Keratinocyte (primary cell): Measurements from ENCODE around the gene TPD52L3. TPM values are rescaled to one million over a fixed set of nuclear protein-coding genes. Genes with fewer than 3 reads are reported as not detected.

ENCODE experiments used
- DNase-seq: peaks from one replicate; pipeline ENCODE4 v3.0.0-alpha.2; 2011; ENCODE audit warnings: low read depth, missing footprints, low spot score
- FAIRE-seq: peaks from 2 replicates; lab custom pipeline; 2011; peaks lifted over from hg19 to GRCh38; lab: Jason Lieb, UNC
- H2AFZ ChIP-seq: 2 replicates; pipeline ENCODE4 v1.6.0; 2012; ENCODE audit warnings: low read length, control low read depth, inconsistent platforms; ENCODE audit not compliant: control insufficient read depth
- H3K27ac ChIP-seq: 2 replicates; pipeline ENCODE4 v1.5.1; 2011; ENCODE audit warnings: low read length; ENCODE audit not compliant: control insufficient read depth, insufficient read depth
- H3K27me3 ChIP-seq: 3 replicates; pipeline ENCODE4 v1.6.0; 2011; ENCODE audit warnings: low read length; ENCODE audit not compliant: control insufficient read depth, insufficient read depth; ENCODE audit errors: extremely low read depth
- H3K36me3 ChIP-seq, 2 experiments: 2 replicates in 1 of 2; 3 replicates in 1 of 2; pipeline ENCODE4 v1.5.1; 2011; ENCODE audit warnings: low read length in 2 of 2, mild to moderate bottlenecking in 1 of 2; ENCODE audit not compliant: control insufficient read depth in 2 of 2, insufficient read depth in 2 of 2; ENCODE audit errors: extremely low read depth in 1 of 2
- H3K4me1 ChIP-seq: 3 replicates; pipeline ENCODE4 v1.5.1; 2011; ENCODE audit warnings: low read length; ENCODE audit not compliant: control insufficient read depth, insufficient read depth; ENCODE audit errors: extremely low read depth
- H3K4me2 ChIP-seq: 3 replicates; pipeline ENCODE4 v1.6.0; 2011; ENCODE audit warnings: low read depth, low read length; ENCODE audit not compliant: control insufficient read depth, insufficient read depth; ENCODE audit errors: extremely low read depth
- H3K4me3 ChIP-seq, 3 experiments: fragments of 200-600 bp in 1 of 3; sonication (generic) in 1 of 3; 2 replicates in 2 of 3; 3 replicates in 1 of 3; pipeline ENCODE4 v1.5.1; 2011 to 2016; ENCODE audit warnings: low read length in 3 of 3, mild to moderate bottlenecking in 3 of 3, control low read depth in 2 of 3, inconsistent platforms in 1 of 3, low read depth in 1 of 3, mixed read lengths in 1 of 3, mixed run types in 1 of 3, moderate library complexity in 1 of 3; ENCODE audit not compliant: control insufficient read depth in 2 of 3, insufficient read depth in 2 of 3; ENCODE audit errors: extremely low read depth in 1 of 3
- H3K79me2 ChIP-seq: 2 replicates; pipeline ENCODE4 v1.6.0; 2012; ENCODE audit warnings: low read length; ENCODE audit not compliant: control insufficient read depth, insufficient read depth
- H3K9ac ChIP-seq: 3 replicates; pipeline ENCODE4 v1.6.0; 2011; ENCODE audit warnings: low read length; ENCODE audit not compliant: control insufficient read depth, insufficient read depth; ENCODE audit errors: extremely low read depth
- H3K9me1 ChIP-seq: 3 replicates; pipeline ENCODE4 v1.6.0; 2011; ENCODE audit warnings: low read length; ENCODE audit not compliant: control insufficient read depth, insufficient read depth; ENCODE audit errors: extremely low read depth
- H3K9me3 ChIP-seq: 2 replicates; pipeline ENCODE4 v1.5.1; 2012; ENCODE audit warnings: low read depth, low read length; ENCODE audit not compliant: control insufficient read depth
- H4K20me1 ChIP-seq: 3 replicates; pipeline ENCODE4 v1.6.0; 2011; ENCODE audit warnings: low read length; ENCODE audit not compliant: control insufficient read depth, insufficient read depth; ENCODE audit errors: extremely low read depth
- CTCF ChIP-seq, 3 experiments: IDR thresholded peaks in 1 of 3; conservative IDR thresholded peaks in 1 of 3; optimal IDR thresholded peaks in 1 of 3; 2 replicates in 2 of 3; 3 replicates in 1 of 3; pipeline versions ENCODE3 to v1.5.1; 2011; ENCODE audit warnings: low read length in 3 of 3, mild to moderate bottlenecking in 3 of 3, moderate library complexity in 2 of 3, control low read depth in 1 of 3, inconsistent platforms in 1 of 3; ENCODE audit not compliant: insufficient read depth in 2 of 3; ENCODE audit errors: extremely low read depth in 1 of 3
- EZH2 ChIP-seq: IDR thresholded peaks from one replicate; pipeline ENCODE4 v1.6.1; 2012; ENCODE audit warnings: inconsistent platforms, mild to moderate bottlenecking, low read length, moderate library complexity
- dilution Hi-C: fragments of 300-500 bp; cut with MboI; formaldehyde crosslinking; loops from one replicate; pipeline ENCODE4 v1.7.0; 2020; ENCODE audit warnings: low sequenced_read_pairs; ENCODE audit not compliant: extremely low pct_ligation_motif_present
- polyA plus RNA-seq, 5 experiments: library from polyadenylated mRNA; depleted of rRNA in 3 of 5; stranded (reverse) in 3 of 5; stranded (forward) in 1 of 5; unstranded in 1 of 5; fragments of >200 nt; gene quantifications; 1 replicate in 1 of 5; 2 replicates in 3 of 5; 3 replicates in 1 of 5; pipeline versions ENCODE4 v1.2.1 to v1.2.3, GENCODE V29; 2011 to 2012; ENCODE audit warnings: missing spikeins in 2 of 5, low read depth in 1 of 5, low replicate concordance in 1 of 5

TPD52L3 gene
- polyA plus RNA-seq, 1 donor (not counting 4 experiments of a cell fraction or from before 2014, with no cell fraction given): not detected

- Histone ChIP-seq H3K9me1 (no peaks in the 10 kb centered on the region), H3K79me2 (no peaks in the 10 kb centered on the region), H3K36me3 (no peaks in the 10 kb centered on the region), H3K27me3 (no peaks in the 10 kb centered on the region), H3K4me2 (no peak overlapping the region), H4K20me1 (no peaks in the 10 kb centered on the region), H3K9me3 (no peaks in the 10 kb centered on the region), H3K9ac (no peak overlapping the region), H3K27ac (no peak overlapping the region), H2AFZ (no peak overlapping the region), H3K4me1 (peaks cover 20% of the 10 kb centered on the region), H3K4me3 (no peak overlapping the region)
- DNase-seq (no peak), FAIRE-seq (no peak)
- dilution Hi-C loops: no loop called here
- no peak for TF ChIP-seq CTCF (optimal IDR thresholded peaks at IDR 0.05 in 1 of 3, IDR thresholded peaks at IDR 0.05 in 1 of 3, conservative IDR thresholded peaks at IDR 0.05 in 1 of 3; ENCODE audit: extremely low read depth in 1 of 3, insufficient read depth in 2 of 3, low read length in 3 of 3)
- no peak for TF ChIP-seq EZH2
These were observed 28.3 kb downstream of the TPD52L3 start for GRCh38 chr9:6356441-6356840.

GRCh38 chr9:6356904-6357303, 28.7 kb downstream of the TPD52L3 start:
- FAIRE-seq (no peak), DNase-seq (no peak)
- no peak for TF ChIP-seq EZH2
- no peak for TF ChIP-seq CTCF (optimal IDR thresholded peaks at IDR 0.05 in 1 of 3, IDR thresholded peaks at IDR 0.05 in 1 of 3, conservative IDR thresholded peaks at IDR 0.05 in 1 of 3; ENCODE audit: extremely low read depth in 1 of 3, insufficient read depth in 2 of 3, low read length in 3 of 3)
- no peaks in the 10 kb centered on the region for H3K9me3 ChIP-seq
- no peak overlapping the region for H3K4me2 ChIP-seq
- H3K4me3 ChIP-seq: no peak overlapping the region
- H3K79me2 ChIP-seq: no peaks in the 10 kb centered on the region
- H3K36me3 ChIP-seq: no peaks in the 10 kb centered on the region
- no peaks in the 10 kb centered on the region for H3K27me3 ChIP-seq
- dilution Hi-C loops: no loop called here
- no peak overlapping the region for H2AFZ ChIP-seq
- H4K20me1 ChIP-seq: no peaks in the 10 kb centered on the region
- peaks cover 20% of the 10 kb centered on the region for H3K4me1 ChIP-seq
- H3K9me1 ChIP-seq: no peaks in the 10 kb centered on the region
- no peak overlapping the region for H3K9ac ChIP-seq
- no peak overlapping the region for H3K27ac ChIP-seq
